ENCODE results near the gene BEST1.

BEST1 gene

GRCh38 chr11:61950035-61950547 lies at the start of gene BEST1:
TSS of gene BEST1 (plus strand) at chr11:61950351. CDS start at chr11:61951807, 1,456 bp downstream.
- peak; percentile 84 for DNase-seq (ENCODE audit: low spot score)

DNA sequence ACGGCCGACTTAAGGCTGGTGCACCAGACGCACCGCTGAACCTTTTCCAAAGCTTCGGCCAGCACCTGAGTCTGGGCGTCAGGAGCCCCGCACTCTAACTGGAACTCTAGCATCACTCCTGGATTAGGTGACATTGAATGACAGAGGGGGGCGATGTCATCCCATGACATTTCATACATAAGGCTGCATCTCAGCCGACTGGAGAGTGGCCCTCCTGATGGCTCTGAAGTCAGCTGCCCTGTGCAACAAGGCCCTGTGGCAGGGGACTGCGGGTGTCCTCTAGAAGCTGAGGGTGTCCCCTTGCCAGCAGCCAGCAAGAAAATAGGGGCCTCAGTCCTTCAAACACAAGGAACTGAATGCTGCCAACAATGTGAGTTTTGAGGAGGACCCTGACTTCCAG lies 48.8 kb upstream of the BEST1 start:
- no peak for DNase-seq (ENCODE audit: low spot score)

GRCh38 chr11:61902313-61902712 lies 47.8 kb upstream of the BEST1 start:
- no peak for DNase-seq (ENCODE audit: low spot score)

GRCh38 chr11:61903845-61904244 lies 46.3 kb upstream of the BEST1 start:
- DNase-seq (ENCODE audit: low spot score): no peak

- DNase-seq (ENCODE audit: low spot score): no peak
Measured at GRCh38 chr11:61904539-61905048, 45.6 kb upstream of the BEST1 start.

GRCh38 chr11:61905067-61905696 lies 45.0 kb upstream of the BEST1 start:
- DNase-seq (ENCODE audit: low spot score): no peak

DNA sequence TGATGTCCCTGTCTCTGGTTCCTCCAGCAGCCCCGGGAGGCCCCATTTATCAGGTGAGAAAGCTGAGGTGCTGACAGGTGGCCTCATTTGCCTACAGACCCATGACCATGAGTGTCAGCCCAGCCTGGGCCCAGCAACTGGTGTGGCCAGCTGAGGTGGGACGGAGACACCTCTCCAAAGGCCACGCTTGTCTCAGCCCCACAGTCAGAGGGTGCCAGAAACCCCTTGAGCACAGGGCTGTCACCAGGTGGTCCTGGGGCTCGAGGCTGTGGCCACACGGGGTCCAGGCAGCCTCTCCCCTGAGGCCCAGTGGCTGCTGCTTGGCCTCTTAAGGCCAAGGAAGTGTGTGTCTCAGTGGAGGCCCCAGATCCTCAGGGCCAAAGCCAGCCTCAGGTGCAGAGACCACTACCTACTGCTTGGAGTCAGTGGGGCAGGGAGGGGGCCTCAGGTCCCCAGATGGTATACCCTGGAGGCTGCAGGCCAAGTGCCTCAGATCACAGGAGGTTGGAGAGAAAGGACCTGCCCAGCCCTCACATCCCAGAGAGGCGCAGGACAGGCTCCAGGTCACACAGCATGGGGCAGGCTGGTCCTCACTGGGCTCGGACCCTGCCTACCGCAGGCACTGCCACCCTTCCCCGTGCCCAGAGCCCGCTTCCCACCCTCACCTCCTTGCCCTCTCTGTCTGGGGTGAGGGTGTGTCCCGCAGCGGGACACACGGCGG lies 44.2 kb upstream of the BEST1 start:
- DNase-seq (ENCODE audit: low spot score): no peak

DNA sequence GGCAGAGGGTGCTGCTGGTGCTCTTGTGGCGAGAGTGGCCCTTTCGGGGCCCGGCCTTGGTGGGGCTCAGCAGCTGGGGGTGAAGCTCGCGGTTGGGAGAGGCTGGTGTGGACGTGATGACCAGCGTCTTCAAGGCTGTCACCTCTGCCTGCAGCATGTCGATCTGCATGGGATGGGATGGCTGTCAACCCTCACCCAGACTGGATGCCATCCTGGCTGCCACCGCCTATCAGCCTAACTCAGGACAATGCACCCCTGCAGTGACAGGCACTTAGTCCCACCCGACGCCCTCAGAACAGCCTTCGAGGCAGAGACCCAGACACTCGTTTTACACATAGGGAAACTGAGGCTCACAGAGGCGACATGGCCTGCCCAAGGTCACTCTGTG lies 43.6 kb upstream of the BEST1 start:
- no peak for DNase-seq (ENCODE audit: low spot score)

DNA sequence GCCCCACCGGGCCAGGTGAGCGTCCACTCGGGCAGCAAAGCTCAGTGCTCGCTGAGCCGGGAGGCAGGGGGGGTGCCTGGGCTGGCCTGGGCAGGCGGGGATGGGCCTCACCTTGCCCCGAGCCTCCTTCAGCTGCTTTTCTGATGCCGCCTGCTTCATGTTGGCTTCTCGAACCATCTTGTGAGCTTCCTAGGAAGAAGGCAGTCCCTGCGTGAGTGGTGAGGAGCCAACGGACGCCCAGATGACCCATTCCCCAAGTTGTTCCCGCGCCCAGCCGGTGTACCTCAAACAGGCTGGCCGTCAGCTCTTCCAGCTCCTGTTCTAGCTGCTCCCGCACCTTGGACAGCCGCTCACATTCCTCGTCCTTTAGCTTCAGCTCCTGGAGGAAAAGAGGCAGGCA lies 42.9 kb upstream of the BEST1 start:
- DNase-seq (ENCODE audit: low spot score): no peak

- DNase-seq (ENCODE audit: low spot score): no peak
Measured at GRCh38 chr11:61907871-61908729, 42.1 kb upstream of the BEST1 start.

- no peak for DNase-seq (ENCODE audit: low spot score)
Measured at GRCh38 chr11:61908730-61909316, 41.3 kb upstream of the BEST1 start.

GRCh38 chr11:61910187-61911127 lies 39.7 kb upstream of the BEST1 start:
- DNase-seq (ENCODE audit: low spot score): no peak

DNA sequence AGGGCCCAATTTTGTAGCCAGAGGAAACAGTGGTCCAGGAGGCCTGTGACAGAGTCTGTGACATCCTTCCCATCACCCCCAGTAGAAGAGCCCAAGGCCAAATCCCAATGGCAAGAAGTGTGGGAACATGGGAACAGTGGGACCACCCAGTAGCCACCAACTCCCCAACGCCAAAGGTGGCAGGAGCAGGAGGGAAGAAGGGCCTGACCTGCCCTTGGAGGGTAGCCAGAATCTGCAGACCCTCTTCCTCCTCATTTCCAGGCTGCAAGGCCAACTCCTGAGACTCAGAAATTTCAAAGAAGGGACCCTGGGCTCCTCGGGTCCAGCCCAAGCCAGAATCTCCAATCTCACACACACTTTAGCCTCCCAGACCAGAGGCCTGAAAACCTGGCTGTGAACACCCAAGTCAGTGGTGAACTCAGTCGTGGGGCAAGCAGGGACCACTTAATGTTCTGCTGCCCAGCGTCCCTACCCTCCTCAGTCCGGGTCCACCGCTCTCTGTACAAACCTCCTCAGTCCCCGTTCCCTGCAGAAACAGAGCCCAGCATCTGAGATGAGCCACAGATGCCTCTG lies 38.9 kb upstream of the BEST1 start:
- DNase-seq (ENCODE audit: low spot score): no peak

GRCh38 chr11:61911701-61912529 lies 38.2 kb upstream of the BEST1 start:
- DNase-seq (ENCODE audit: low spot score): no peak

DNA sequence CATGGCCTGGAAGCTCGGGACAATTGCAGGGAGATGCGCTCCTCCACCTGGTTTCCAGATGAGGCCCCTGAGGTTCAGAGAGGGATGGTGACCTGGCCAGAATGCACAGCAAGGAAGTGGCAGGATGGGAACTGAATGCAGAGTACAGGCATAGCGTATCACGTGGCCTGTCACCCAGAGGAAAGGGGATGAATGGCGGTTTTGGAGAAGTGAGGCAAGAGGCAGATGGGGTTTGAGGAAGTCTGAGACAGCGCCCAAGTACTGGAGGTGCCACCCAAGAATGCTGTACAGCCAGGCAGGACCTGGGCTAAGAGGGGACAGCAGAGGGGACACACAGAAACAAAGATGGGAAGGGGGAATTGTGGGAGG lies 37.6 kb upstream of the BEST1 start:
- no peak for DNase-seq (ENCODE audit: low spot score)

DNA sequence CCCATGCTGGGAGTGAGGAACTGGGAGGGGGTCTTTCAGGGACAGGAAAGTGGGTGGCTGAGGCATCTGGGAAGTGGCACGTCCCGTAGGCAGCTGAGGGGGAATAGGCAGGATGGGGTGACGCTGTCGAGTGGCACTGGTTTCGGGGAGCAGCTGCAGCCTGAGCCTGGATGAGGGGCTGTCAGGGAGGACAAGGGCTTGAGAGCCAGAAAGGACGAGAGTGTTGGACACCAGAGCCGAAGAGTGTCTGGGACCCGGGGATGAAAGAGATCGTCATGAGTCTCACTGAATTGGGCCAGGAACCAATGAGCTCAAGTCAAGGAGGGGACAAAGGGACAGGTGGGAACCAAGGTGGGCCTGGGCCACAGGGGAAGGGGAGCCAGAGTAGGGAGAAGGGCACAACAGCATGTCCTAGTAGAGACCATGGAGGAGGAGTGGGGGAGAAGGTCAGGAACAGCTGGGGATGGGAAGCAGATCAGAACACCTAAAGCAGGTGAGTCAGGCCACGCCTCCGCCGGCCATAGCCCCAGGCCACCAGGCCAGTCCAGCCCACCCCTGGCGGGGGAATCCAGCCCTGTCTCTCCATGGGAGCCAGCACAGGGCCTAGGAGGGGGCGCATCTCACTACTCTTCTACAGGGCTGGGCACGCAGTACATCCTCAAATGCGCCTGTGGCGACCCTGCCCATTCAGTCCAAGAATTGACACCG lies 37.0 kb upstream of the BEST1 start:
- DNase-seq (ENCODE audit: low spot score): no peak

DNA sequence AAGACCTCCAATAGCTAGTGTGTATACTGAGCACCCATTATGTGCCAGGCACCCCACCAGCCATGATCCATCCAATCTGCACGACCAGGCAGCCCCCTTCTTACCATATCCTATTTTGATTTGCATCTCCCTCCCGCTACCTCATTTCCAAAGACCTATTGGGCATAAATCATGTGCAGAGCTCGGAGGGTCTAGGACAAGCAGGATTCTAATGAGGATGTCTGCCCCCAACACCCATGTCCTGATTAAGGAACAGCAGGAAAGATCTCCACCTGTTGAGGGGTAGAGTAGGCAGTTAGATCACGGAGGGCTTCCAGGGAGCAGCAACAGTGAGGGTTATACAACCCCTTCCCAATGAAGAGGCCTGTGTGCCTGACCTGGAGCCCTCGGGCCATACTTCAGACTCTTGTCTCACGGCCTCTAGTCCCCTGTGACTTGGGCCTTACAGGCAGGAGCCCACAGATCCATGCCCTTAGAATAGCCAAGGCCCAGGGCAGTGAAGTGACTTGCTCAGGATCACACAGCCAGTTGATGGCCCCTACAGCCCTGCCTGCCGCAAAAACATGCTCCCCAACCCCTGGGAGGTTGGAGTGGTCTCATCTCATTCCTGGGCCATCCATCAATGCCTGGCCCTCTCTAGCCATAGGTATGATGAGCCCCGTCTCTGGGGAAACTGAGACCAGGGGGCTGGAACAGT lies 36.3 kb upstream of the BEST1 start:
- no peak for DNase-seq (ENCODE audit: low spot score)

DNA sequence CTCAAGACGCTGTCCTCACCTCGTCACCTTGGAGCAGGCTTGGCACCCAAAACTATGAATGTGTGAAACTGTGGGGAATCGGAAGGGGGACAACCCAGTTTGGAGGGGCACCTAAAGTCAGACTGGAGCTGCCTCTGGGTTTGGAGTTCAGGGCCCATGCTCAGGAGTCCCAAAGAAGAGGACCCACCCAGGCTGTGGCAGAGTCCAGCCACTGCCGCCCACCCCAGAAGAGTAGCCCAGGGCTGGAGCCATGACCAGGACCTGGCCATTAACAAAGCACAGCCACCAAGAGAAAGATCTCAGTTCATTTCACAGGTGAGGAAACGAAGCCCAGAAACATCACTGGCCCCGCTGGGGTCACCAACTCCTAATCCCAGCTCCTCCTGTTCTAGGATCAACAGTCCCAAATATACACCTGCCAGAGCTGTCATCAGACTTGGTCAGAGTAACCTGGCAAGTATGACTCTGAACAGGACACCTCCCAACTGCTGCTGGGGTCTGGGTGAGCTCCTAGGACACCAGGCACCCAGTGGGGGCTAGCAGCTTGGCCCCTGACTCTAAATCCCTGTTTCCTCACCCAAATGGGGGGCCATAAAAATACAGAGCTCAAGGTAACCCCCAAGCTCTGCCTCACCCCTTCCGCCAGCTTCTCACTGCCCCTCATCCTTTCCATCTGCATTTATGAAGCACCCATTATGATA lies 35.5 kb upstream of the BEST1 start:
- DNase-seq (ENCODE audit: low spot score): no peak

Data from putamen (tissue), 1 donor.